SK-N-MC (cell line): Measurements from ENCODE around the gene ZNF33B.

ENCODE experiments used
- DNase-seq: peaks from one replicate; pipeline ENCODE4 v3.0.0-alpha.2; 2011; ENCODE audit warnings: low read depth, low spot score
- H3K27ac ChIP-seq: fragments of 200-600 bp; sonication (generic); 2 replicates; pipeline ENCODE4 v1.5.1; 2016; ENCODE audit warnings: mixed run types
- H3K36me3 ChIP-seq: fragments of 200-600 bp; sonication (generic); 2 replicates; pipeline ENCODE4 v1.6.1; 2017; ENCODE audit warnings: antibody characterized with exemption, low read length, mixed read lengths; ENCODE audit not compliant: insufficient read depth
- H3K4me3 ChIP-seq: fragments of 200-600 bp; sonication (generic); 2 replicates; pipeline ENCODE4 v1.5.1; 2016
- H3K9ac ChIP-seq: fragments of 200-600 bp; sonication (generic); 2 replicates; pipeline ENCODE4 v1.8.0; 2017; ENCODE audit warnings: mixed run types, mixed read lengths; ENCODE audit not compliant: insufficient read length
- H3K9me3 ChIP-seq: fragments of 200-600 bp; sonication (generic); 2 replicates; pipeline ENCODE4 v1.6.1; 2017; ENCODE audit warnings: low read depth, mild to moderate bottlenecking, antibody characterized with exemption, low read length, moderate library complexity, mixed read lengths
- EZH2 ChIP-seq: fragments of 200-600 bp; sonication (generic); IDR thresholded peaks from one replicate; pipeline ENCODE4 v1.6.1; 2017; ENCODE audit warnings: antibody characterized with exemption
- FOXP2 ChIP-seq: optimal IDR thresholded peaks from 2 replicates; pipeline ENCODE3; 2011; ENCODE audit warnings: mild to moderate bottlenecking, moderate library complexity; ENCODE audit not compliant: insufficient read depth; ENCODE audit errors: extremely low read length, control extremely low read depth
- POLR2AphosphoS5 ChIP-seq: IDR thresholded peaks from 2 replicates; pipeline ENCODE4 v1.6.1; 2012; ENCODE audit warnings: mild to moderate bottlenecking, low read depth, low read length, borderline replicate concordance

Gene ZNF33B

DNA sequence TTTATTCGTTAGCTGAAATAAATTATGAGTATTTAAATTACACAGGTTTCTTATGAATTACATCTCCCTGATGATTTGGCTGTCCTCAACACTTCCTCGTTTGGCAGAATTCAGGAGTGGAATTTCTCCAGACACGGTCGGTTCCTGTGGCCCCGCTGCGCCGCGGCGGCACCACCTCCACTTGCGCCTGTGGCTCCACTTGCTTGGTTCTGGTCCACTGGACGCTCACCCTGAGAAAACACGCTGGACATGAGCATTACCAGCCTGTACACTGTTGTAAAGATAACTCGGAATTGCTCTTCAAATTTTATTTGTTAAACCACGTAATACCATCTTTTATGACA lies 85.3 kb downstream of the ZNF33B start:
- Histone ChIP-seq H3K36me3 (no peaks in the 10 kb centered on the region), H3K9ac (no peak overlapping the region), H3K9me3 (no peaks in the 10 kb centered on the region), H3K27ac (no peak overlapping the region), H3K4me3 (peak overlapping the region; percentile 78)
- DNase-seq, result no peak
- no peak for TF ChIP-seq EZH2
- no peak for TF ChIP-seq FOXP2
- TF ChIP-seq POLR2AphosphoS5, result no peak

DNA sequence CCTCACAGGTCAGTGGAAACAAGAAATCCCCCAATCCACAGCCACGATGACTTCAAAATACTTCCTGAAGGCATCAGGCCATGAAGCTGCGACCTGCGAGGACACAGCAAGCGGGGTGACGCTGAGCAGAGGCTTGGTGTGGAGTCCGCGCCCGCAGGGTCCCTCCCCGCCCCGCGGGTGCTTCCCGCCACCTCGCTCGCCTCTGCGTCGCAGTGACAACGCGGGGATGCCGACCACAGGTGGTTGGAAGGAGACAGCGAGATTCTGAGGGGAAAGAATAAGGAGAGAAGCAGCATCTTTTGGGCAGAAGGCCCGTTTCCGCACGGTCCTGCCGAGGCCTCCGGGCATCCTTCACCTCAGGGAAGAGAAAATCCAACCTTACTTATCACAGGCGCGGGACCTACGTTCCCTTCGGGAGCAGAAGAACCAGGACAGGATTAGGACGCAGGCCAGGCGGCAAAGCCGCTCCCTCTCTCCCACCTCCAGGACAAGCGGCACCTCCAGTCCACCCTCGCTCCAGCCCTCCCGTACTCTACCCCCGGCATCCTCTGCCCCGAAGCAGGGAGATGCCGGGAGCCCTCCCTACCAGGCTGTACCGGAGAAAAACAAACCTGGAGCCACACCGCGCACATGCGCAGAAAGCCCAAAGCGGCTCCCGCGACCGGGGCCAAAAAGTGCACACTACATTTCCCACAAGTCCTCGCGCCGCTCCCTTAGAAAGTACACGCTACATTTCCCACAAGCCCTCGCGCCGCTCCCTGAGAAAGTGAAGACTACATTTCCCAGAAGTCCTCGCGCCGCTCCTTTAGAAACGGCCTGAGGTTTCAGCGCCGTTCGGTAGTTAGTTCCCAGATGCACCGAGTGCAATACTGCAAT lies 85.9 kb downstream of the ZNF33B start:
- H3K27ac ChIP-seq, result no peak overlapping the region

DNA sequence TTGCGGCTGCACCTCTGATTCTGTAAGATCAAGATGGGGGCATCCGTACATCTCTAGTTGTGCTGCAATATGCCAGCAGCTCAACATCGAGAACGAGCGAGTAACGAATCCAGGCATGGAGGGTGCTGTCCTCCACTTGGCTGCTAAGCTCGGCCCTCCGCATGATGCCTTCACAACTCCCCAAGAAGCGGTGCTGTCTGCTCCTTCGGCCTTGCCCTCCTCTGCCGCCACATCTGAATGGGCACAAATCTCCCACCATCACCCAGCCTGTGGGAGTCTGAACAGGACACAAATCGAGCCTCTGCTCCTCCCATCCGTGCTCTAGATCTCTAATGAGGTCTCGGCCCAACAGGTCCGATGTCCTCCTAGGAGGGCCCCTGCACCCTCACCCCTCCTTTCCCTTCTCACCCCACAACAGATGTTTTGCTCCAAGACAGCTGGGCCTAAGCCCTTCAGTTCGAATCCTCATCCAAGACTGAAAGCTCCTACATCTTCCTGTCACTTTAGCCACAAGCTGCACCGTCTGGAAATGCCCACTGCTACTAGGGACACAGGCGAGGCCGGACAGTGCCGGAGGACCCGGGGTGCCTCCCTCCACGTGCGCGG lies 86.7 kb downstream of the ZNF33B start:
- TF ChIP-seq FOXP2 (no peak), POLR2AphosphoS5 (no peak), EZH2 (no peak)
- DNase-seq, result no peak
- Histone ChIP-seq H3K36me3 (no peaks in the 10 kb centered on the region), H3K4me3 (peak overlapping the region; percentile 78), H3K9ac (peak overlapping the region; percentile 59), H3K27ac (no peak overlapping the region), H3K9me3 (no peaks in the 10 kb centered on the region)

More for the DNA sequence above, 85.9 kb downstream of the ZNF33B start:
- peak overlapping the region; percentile 59 for H3K9ac ChIP-seq
- no peak for TF ChIP-seq EZH2
- TF ChIP-seq FOXP2, result no peak
- TF ChIP-seq POLR2AphosphoS5, result peak; percentile 55; the same call in 1 of the 2 replicates
- no peaks in the 10 kb centered on the region for H3K36me3 ChIP-seq
- peak; percentile 77 for DNase-seq
- peak overlapping the region; percentile 78 for H3K4me3 ChIP-seq
- H3K9me3 ChIP-seq, result no peaks in the 10 kb centered on the region

DNA sequence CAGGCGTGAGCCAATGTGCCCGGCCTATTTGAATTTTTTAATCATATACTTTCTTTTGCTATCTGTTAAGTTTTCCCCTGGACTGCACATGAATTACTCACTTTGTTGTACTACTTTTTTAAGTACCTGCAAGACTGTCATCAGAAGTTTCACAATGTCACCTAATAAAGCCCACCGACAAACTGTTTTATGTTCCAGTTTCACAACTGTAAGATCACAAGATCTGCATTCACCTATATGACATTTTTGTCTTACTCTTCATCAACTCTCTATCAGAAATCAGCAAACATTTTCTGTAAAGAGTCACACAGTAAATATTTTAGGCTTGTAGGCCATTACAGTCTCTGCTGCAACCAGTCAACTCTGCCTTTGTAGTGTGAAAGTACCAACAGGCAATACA lies 88.5 kb downstream of the ZNF33B start:
- no peaks in the 10 kb centered on the region for H3K9me3 ChIP-seq
- H3K4me3 ChIP-seq, result no peak overlapping the region
- no peaks in the 10 kb centered on the region for H3K36me3 ChIP-seq
- H3K27ac ChIP-seq, result no peak overlapping the region
- no peak for DNase-seq
- H3K9ac ChIP-seq, result no peak overlapping the region
- no peak for TF ChIP-seq FOXP2
- TF ChIP-seq EZH2, result no peak
- TF ChIP-seq POLR2AphosphoS5, result no peak

DNA sequence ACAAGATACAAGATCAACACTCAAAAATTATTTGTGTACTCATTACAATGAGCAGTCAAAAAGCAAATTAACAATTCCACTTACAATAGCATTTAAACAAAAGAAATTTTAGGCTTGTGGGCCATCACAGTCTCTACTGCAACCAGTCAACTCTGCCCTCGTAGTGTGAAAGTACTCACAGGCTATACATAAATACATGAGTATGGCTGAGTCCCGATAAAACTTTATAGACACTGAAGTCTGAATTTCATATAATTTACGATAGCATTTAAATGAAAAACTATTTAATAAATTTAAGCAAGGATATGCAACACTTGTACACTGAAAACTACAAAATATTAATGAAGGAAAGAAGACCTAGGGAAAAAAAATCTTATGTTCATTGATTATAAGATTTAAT lies 90.1 kb downstream of the ZNF33B start:
- TF ChIP-seq POLR2AphosphoS5, result no peak
- TF ChIP-seq FOXP2, result no peak
- TF ChIP-seq EZH2, result no peak
- Histone ChIP-seq H3K9ac (no peak overlapping the region), H3K27ac (no peak overlapping the region), H3K9me3 (no peaks in the 10 kb centered on the region), H3K36me3 (no peaks in the 10 kb centered on the region), H3K4me3 (no peak overlapping the region)
- DNase-seq, result no peak

DNA sequence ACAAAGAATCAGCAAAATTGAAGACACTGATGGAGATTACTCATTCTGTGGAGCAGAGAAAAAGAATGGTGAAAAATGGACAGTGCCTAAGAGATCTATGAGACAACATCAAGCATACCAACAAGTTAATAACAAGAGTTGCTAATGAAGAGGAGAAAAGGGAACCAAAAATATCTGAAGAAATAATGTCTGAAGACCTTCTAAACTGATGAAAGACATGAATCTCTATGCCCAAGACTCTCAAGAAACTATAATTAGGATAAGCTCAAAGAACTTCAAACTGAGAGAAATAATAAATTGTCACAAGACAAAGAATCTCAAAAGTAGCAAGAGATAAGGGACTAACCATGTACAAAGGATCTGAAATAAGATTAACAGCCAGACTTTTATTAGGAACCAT lies 93.4 kb downstream of the ZNF33B start:
- DNase-seq, result no peak
- no peaks in the 10 kb centered on the region for H3K36me3 ChIP-seq
- TF ChIP-seq EZH2 (no peak), FOXP2 (no peak), POLR2AphosphoS5 (no peak)

DNA sequence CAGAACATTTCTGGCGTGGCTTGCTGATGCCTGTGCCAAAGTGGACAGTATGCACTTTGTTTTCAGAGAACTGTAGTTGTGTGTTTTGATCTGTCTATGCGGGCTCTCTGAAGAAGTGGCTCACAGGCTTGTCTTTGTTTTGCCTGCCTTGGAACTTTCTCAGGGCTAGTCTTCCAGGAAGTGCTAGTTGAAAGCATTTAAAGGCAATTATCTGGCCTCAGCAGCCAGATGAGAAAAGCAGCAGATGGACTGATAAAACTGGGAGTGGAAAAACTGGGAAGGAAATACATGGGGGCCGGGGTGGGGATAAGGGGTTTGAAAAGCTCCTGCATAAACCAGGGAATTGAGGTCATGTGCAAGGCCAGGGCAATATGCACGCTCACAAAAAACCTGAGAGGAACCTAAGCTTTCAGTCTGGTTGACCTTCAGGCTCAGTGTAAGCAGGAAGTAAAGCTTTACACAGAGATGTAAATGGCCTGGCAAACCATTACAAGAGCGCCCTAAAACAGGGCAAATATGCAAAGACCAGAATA lies 94.5 kb downstream of the ZNF33B start:
- TF ChIP-seq POLR2AphosphoS5 (no peak), FOXP2 (no peak), EZH2 (no peak)
- Histone ChIP-seq H3K9ac (no peak overlapping the region), H3K4me3 (no peak overlapping the region), H3K36me3 (no peaks in the 10 kb centered on the region), H3K27ac (no peak overlapping the region), H3K9me3 (no peaks in the 10 kb centered on the region)
- no peak for DNase-seq

More for the DNA sequence above, 93.4 kb downstream of the ZNF33B start:
- Histone ChIP-seq H3K9me3 (no peaks in the 10 kb centered on the region), H3K4me3 (no peak overlapping the region), H3K27ac (no peak overlapping the region), H3K9ac (no peak overlapping the region)
